HepG2 (cell line): ENCODE measurements around the gene TUSC7. TPM values are rescaled to one million over a fixed set of nuclear protein-coding genes. Genes with fewer than 3 reads are reported as not detected.

Experiments
- ATAC-seq: fragments of 200-7000 bp; cut with Tn5 transposase; 3 replicates; pipeline ENCODE4 v1.9.1; 2020; ENCODE audit warnings: mild to moderate bottlenecking, moderate library complexity
- BruUV-seq: library from RNA; stranded (reverse); fragments of 400-500 nt; replicated peaks from 2 replicates; lab custom pipeline; 2021; lab: Mats Ljungman, UMichigan
- CTCF ChIA-PET: fragments of 300-600 bp; formaldehyde crosslinking; extraction: SDS; loops from one replicate; lab custom pipeline; 2021; ENCODE audit warnings: low total read pairs, inconsistent platforms, low intra/inter-chr PET ratio; lab: Yijun Ruan, JAX
- POLR2A ChIA-PET: fragments of 350-600 bp; sonication (Branson Sonifier 250); formaldehyde crosslinking; loops from one replicate; lab custom pipeline; 2020; ENCODE audit warnings: antibody characterized with exemption, inconsistent platforms; lab: Yijun Ruan, JAX
- DNase-seq: peaks from one replicate; pipeline ENCODE4 v3.0.0-alpha.2; 2015; ENCODE audit warnings: low spot score
- FAIRE-seq: peaks from 3 replicates; lab custom pipeline; 2011; peaks lifted over from hg19 to GRCh38; lab: Jason Lieb, UNC
- H2AFZ ChIP-seq: one replicate; pipeline ENCODE4 v1.6.1; 2011; ENCODE audit warnings: low read length, inconsistent platforms
- H3K27ac ChIP-seq: fragments of 300-600 bp; 3 replicates; pipeline ENCODE4 v1.8.0; 2011; ENCODE audit warnings: mixed run types, mild to moderate bottlenecking, mixed read lengths, low read length, inconsistent platforms; ENCODE audit not compliant: insufficient read depth; ENCODE audit errors: extremely low read length
- H3K27me3 ChIP-seq, 2 experiments: fragments of 200-600 bp in 1 of 2; 2 replicates in 1 of 2; 3 replicates in 1 of 2; pipeline versions ENCODE4 v1.6.0 to v1.8.0; 2011; ENCODE audit warnings: low read length in 2 of 2, mild to moderate bottlenecking in 2 of 2, moderate library complexity in 2 of 2, inconsistent platforms in 1 of 2; ENCODE audit not compliant: insufficient read depth in 2 of 2, control insufficient read depth in 1 of 2
- H3K36me3 ChIP-seq, 2 experiments: fragments of 200-600 bp in 1 of 2; replicated peaks in 1 of 2; 2 replicates in 1 of 2; 3 replicates in 1 of 2; pipeline versions ENCODE4 v1.5.1 to v1.8.0; 2011; ENCODE audit warnings: low read length in 2 of 2, inconsistent platforms in 1 of 2; ENCODE audit not compliant: insufficient read depth in 2 of 2, control insufficient read depth in 1 of 2
- H3K4me1 ChIP-seq: 2 replicates; pipeline ENCODE4 v1.5.1; 2012; ENCODE audit warnings: low read length, inconsistent platforms; ENCODE audit not compliant: insufficient read depth
- H3K4me2 ChIP-seq: 2 replicates; pipeline ENCODE4 v1.6.0; 2011; ENCODE audit warnings: low read depth, low read length, inconsistent platforms
- H3K4me3 ChIP-seq, 3 experiments: fragments of 200-600 bp in 1 of 3; sonication (generic), shearing (Covaris generic) in 1 of 3; replicated peaks in 1 of 3; 2 replicates each; pipeline ENCODE4 v1.5.1; 2011 to 2016; ENCODE audit warnings: low read length in 3 of 3, inconsistent platforms in 2 of 3, low read depth in 2 of 3, mild to moderate bottlenecking in 2 of 3, control low read depth in 1 of 3, mixed read lengths in 1 of 3; ENCODE audit not compliant: insufficient read depth in 1 of 3
- H3K79me2 ChIP-seq: one replicate; pipeline ENCODE4 v1.6.1; 2011; ENCODE audit warnings: low read length, inconsistent platforms; ENCODE audit not compliant: insufficient read depth
- H3K9ac ChIP-seq: 2 replicates; pipeline ENCODE4 v1.6.0; 2011; ENCODE audit warnings: mild to moderate bottlenecking, low read depth, low read length, inconsistent platforms; ENCODE audit not compliant: insufficient read depth
- H3K9me3 ChIP-seq: 2 replicates; pipeline ENCODE4 v1.5.1; 2012; ENCODE audit warnings: mild to moderate bottlenecking, low read length
- H4K20me1 ChIP-seq: 2 replicates; pipeline ENCODE4 v1.6.0; 2011; ENCODE audit warnings: inconsistent platforms, mild to moderate bottlenecking, low read length, moderate library complexity; ENCODE audit not compliant: insufficient read depth
- CERS6 ChIP-seq: sonication (generic); formaldehyde crosslinking; IDR thresholded peaks from 2 replicates; pipeline ENCODE4 v1.5.0; 2020; ENCODE audit warnings: missing genetic modification reagents
- HNRNPLL ChIP-seq: fragments of 200-400 bp; formaldehyde crosslinking; IDR thresholded peaks from 2 replicates; pipeline ENCODE4 v1.6.1; 2017; ENCODE audit warnings: mild to moderate bottlenecking, low read depth, low read length; ENCODE audit not compliant: poor library complexity, severe bottlenecking
- MTF1 ChIP-seq: sonication (generic); formaldehyde crosslinking; IDR thresholded peaks from 2 replicates; pipeline ENCODE4 v1.5.0; 2020; ENCODE audit warnings: missing genetic modification reagents
- NKX3-1 ChIP-seq: sonication (generic); formaldehyde crosslinking; IDR thresholded peaks from 2 replicates; pipeline ENCODE4 v1.5.0; 2020; ENCODE audit warnings: missing genetic modification reagents
- NRL ChIP-seq: sonication (generic); formaldehyde crosslinking; IDR thresholded peaks from 2 replicates; pipeline ENCODE4 v1.5.0; 2020; ENCODE audit warnings: missing genetic modification reagents, mild to moderate bottlenecking, moderate library complexity, borderline replicate concordance
- RFXAP ChIP-seq: sonication (generic); formaldehyde crosslinking; IDR thresholded peaks from 2 replicates; pipeline ENCODE4 v1.4.0; 2020; ENCODE audit warnings: missing genetic modification reagents, borderline replicate concordance
- YEATS4 ChIP-seq: sonication (generic); formaldehyde crosslinking; IDR thresholded peaks from 2 replicates; pipeline ENCODE4 v1.4.0; 2020; ENCODE audit warnings: missing genetic modification reagents, borderline replicate concordance
- ZNF597 ChIP-seq: sonication (generic); formaldehyde crosslinking; IDR thresholded peaks from 2 replicates; pipeline ENCODE4 v1.5.0; 2020; ENCODE audit warnings: missing genetic modification reagents
- ZNF775 ChIP-seq: sonication (generic); formaldehyde crosslinking; IDR thresholded peaks from 2 replicates; pipeline ENCODE4 v1.4.0; 2020; ENCODE audit warnings: missing genetic modification reagents, mild to moderate bottlenecking, moderate library complexity, borderline replicate concordance
- WGBS: methylation state at CpG from one replicate; pipeline ENCODE4 v1.1.6; 2017; ENCODE audit warnings: low lambda C conversion rate; 5-methylcytosine and 5-hydroxymethylcytosine counted together
- in situ Hi-C: cut with HindIII; loops from 2 replicates; pipeline ENCODE4 v1.10.0; 2017; ENCODE audit warnings: low pct_unique_long_range_greater_than_20kb; ENCODE audit not compliant: extremely low pct_ligation_motif_present
- intact Hi-C: fragments of 100-400 bp; cut with micrococcal nuclease; formaldehyde crosslinking; loops from one replicate; pipeline ENCODE4 v1.10.0; 2022; ENCODE audit not compliant: unreplicated experiment
- polyA plus RNA-seq, 8 experiments: library from polyadenylated mRNA; depleted of rRNA in 3 of 8; stranded (reverse) in 7 of 8; unstranded in 1 of 8; fragments of >200 nt; fragmentation: Illumina TruSeq in 4 of 8; extraction: Trizol in 4 of 8; gene quantifications; 2 replicates each; pipeline versions ENCODE4 v1.2.1 to v1.2.3, GENCODE V29; 2011 to 2016; ENCODE audit warnings: low read depth in 4 of 8, missing spikeins in 1 of 8, mixed read lengths in 1 of 8; ENCODE audit not compliant: insufficient read depth in 1 of 8
- total RNA-seq, 5 experiments: library from RNA; depleted of rRNA; stranded (reverse); fragments of >200 nt; fragmentation: Illumina TruSeq; extraction: Trizol; gene quantifications; 2 replicates each; pipeline ENCODE4 v1.2.3, GENCODE V29; 2016; ENCODE audit warnings: low read depth in 1 of 5

TUSC7 gene
- total and polyA plus RNA-seq, 2 of the 13 experiments (the other 11 are each of a cell fraction or from before 2014, with no cell fraction given): not detected

- Histone ChIP-seq H3K36me3 (no peaks in the 10 kb centered on the region), H3K4me1 (no peaks in the 10 kb centered on the region), H3K9ac (no peak overlapping the region), H3K4me2 (no peak overlapping the region), H2AFZ (no peak overlapping the region), H4K20me1 (no peaks in the 10 kb centered on the region), H3K9me3 (peaks cover 7% of the 10 kb centered on the region; the same call in 1 of the 2 replicates), H3K27ac (no peak overlapping the region), H3K27me3 (no peaks in the 10 kb centered on the region), H3K4me3 (no peak overlapping the region), H3K79me2 (no peaks in the 10 kb centered on the region)
- intact Hi-C loops: no loop called here
- no peak for FAIRE-seq
- BruUV-seq: no TSS peak
- TF ChIP-seq ZNF597 (CRISPR knock-in tag): no peak
- TF ChIP-seq YEATS4 (CRISPR knock-in tag): no peak
- no peak for TF ChIP-seq RFXAP (CRISPR knock-in tag)
- TF ChIP-seq ZNF775 (CRISPR knock-in tag): no peak
- TF ChIP-seq HNRNPLL: no peak
- no peak for TF ChIP-seq MTF1 (CRISPR knock-in tag)
- no peak for TF ChIP-seq CERS6 (CRISPR knock-in tag)
- TF ChIP-seq NKX3-1 (CRISPR knock-in tag): no peak
- no peak for TF ChIP-seq NRL (CRISPR knock-in tag)
- CTCF ChIA-PET: no interaction called here
- 50% methylated on average over 2 of the region's 2 CpGs for WGBS
- ATAC-seq: no peak
- DNase-seq: no peak
- POLR2A ChIA-PET: no interaction called here
- in situ Hi-C loops: no loop called here
Observed at GRCh38 chr3:116734243-116734642, 24.7 kb downstream of the TUSC7 start.
